HUDEP-2 (cell line): ENCODE results near the gene OTUD7B.

Source experiments
- DNase-seq, 76 experiments: peaks; one replicate each; lab custom pipeline; 2025; ENCODE audit not compliant: unreplicated experiment in 76 of 76; lab: John Stamatoyannopoulos, UW

Gene OTUD7B

GRCh38 chr1:149925751-149926150 lies 84.8 kb downstream of the OTUD7B start:
- no peak for DNase-seq

DNA sequence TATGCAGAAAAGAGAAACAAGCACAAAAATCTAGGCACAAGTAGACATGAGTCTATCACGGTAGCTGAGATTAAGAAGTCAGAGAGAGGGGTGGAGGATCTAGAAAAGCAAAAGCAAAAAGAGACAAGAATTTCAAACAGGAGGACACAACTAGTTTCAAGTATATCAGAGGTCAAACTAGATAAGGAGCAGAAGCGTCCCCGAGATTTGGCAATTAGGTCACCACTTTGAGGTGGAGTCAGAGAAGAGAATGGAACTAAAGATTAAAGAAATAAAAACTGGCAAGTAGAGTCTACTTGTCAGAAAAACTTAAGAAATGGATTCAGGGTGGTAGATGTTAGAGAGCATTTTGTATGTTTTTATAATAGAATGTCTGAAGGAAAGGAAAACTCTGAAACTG lies 85.2 kb downstream of the OTUD7B start:
- peak in 9 of 76 experiments; percentile 6 to 43 (median 13) for DNase-seq

GRCh38 chr1:149923626-149924025 lies 86.9 kb downstream of the OTUD7B start:
- DNase-seq, result peak in 40 of 76 experiments; percentile 7 to 59 (median 26)

DNA sequence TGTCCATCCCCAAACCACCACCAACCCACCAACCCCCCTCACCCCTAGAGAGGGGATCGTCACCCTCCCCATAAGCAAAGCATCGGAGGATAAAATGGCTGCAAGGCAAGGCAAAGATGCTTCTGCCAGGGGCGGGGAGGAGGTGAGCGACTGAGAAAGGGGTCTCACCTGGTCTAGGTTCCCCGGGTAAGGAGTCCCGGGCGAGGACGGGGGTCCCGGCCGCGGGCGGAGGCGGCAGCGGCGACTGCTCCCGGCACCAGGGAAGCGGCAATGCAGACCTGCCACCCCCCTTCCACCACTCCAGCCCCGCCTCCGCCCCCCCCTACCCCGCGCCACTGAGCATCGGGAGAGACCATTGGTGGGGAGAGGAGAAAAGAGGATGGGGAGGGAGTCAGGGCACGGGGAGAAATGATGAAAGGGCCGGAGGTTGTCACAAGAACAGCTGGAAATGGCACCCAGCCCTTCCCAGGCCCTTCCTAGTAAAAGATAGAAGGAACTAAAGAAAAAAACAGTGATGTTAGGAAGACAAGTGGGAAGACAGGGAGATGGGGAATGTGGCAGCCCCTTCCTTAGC lies 92.9 kb downstream of the OTUD7B start, which contains the start of gene SV2A:
Gene SV2A, minus strand, starts transcription at position 274 of the 574 bp plus-strand sequence. CDS start 4,004 bp downstream, outside the sequence.
- DNase-seq, result no peak

- DNase-seq, result no peak
Measured at GRCh38 chr1:149916898-149917252, 93.7 kb downstream of the OTUD7B start.

DNA sequence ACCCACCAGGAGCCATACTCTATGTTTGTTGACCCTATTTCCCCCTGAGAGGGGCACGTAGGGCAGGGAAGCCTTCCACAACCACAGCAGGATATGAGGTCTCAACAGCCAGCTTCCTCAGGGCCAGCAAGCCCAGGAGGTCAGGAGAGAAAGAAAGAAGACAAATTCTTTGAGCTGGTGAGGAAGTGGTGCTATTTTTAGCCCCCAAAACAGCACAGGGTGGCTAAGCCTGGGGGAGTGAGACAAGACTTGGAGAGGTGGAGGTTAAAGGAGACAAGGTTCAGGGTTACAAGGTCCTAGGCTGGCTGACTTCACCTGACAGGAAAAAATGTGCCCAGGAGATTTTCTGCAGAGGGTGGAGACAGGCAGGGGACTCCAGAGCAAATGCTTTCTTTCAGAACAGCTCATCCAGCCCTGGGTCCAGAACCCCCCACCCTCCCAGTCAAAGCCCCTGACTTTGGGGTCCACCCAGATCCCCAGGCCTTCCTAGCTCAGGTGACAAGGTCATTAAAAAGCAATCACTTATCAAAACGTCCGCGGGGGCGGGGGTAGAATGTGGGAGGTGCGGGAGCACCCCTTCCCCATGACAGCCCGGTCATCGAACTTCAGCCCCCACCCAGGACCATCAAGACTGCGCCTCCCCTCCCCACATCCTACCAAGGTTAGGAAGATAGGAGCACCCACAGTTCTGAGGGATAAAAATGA lies 94.2 kb downstream of the OTUD7B start:
- no peak for DNase-seq

- no peak for DNase-seq
Measured at GRCh38 chr1:149915429-149916192, 94.9 kb downstream of the OTUD7B start.

GRCh38 chr1:149914545-149914944 lies 96.0 kb downstream of the OTUD7B start:
- no peak for DNase-seq

GRCh38 chr1:149906570-149907075 lies 103.9 kb downstream of the OTUD7B start:
- DNase-seq, result peak in 31 of 76 experiments; percentile 3 to 53 (median 24)

DNA sequence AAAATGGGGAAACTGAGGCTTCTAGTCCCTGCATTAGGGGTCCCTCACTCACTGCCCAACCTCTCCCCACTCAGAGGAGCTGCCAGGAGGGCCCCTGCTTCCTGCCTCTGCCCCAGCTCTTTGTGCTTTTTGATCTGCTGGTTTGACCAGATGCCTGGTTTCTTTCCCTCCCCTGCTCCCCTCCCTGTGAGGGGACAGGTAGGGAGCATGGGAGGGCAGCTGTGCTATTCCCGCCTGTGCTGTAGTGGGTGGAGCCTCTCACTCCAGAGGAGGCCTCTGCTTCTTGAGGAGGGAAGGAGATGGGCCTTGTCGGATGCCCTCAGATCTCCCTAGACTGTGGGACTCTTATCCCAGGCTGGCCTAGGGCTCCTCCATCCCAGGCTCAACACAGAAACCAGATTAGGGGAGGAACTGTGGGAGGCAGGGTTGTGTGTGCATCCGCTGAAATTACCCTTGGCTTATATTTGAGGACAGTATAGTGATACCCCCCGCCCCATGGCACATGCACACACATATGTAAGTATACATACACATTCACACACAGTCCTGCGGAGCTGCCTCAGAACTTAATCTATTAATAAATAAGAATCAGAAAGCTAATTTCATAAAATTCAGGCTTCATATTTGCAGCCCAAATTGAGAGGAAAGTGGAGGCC lies 106.6 kb downstream of the OTUD7B start:
- no peak for DNase-seq

GRCh38 chr1:149899460-149900284 lies 110.9 kb downstream of the OTUD7B start, which contains the start of gene BOLA1:
BOLA1 (plus strand) TSS chr1:149899568; CDS start chr1:149900060, 492 bp downstream.
- peak in 75 of 76 experiments; percentile 24 to 91 (median 78) for DNase-seq

GRCh38 chr1:149896575-149896974 lies 114.0 kb downstream of the OTUD7B start:
- DNase-seq, result no peak

DNA sequence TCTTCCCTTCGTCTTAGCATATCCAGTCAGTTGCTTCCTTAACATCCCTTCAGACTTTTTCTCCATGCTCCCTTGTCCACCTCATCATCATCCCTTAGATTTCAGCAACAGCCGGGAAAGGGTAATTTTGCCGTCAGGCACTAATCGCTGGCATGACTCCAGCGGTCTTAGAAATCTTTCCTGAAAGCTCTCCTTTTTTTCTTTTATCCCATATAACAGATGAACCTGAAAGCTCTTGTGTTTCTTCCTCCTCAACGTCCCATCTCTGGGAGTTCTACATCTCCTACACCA lies 121.6 kb downstream of the OTUD7B start:
- peak in 7 of 76 experiments; percentile 35 to 49 (median 46) for DNase-seq

DNA sequence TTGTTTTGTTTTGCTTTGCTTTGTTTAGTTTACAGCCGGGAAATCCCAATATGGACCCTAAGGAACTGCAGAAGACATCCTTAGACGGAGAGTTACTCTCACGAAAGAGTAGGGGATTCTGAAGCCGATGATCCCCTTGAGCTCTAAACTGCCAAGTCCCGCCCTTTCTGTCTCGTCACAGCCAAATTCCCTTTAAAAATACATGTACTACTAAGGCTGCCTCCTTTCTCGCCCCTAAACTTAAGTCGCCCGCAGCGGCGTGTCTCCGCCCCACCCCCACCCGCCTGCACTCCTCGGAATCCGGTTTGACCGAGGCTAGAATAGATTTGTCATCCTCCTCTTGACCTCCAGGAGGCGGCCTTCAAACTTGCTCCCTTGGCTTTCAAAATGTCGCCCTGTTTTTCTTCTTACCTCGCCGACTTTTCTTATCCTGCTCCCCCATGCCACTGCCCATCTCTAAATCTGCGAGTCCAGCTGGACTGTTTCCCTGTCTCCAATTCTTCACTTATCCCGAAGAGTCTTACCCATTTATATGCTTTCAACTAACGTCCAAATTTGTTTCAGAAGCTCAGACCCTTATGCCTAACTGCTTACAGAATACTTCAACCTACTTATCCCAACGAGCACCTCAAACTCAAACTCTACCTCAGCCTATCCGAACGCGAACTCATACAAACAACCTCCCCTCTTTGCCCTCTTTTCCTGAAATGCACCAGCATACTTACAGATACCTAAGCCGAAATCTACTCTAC lies 122.1 kb downstream of the OTUD7B start:
- DNase-seq, result peak in 75 of 76 experiments; percentile 49 to 96 (median 83)
